BLaER1 treated with 17β-estradiol and CSF1 and Interleukin-3, amounts not matched to agents 10 nM and 100 nM (cell line): ENCODE measurements around the gene HASPIN.
"Not testable (repeated sequence)": the region's sequence is repeated elsewhere in the genome, so short reads cannot be mapped to it uniquely, and the experiment has no call there.

Source experiments
- H3K27ac ChIP-seq, 11 experiments: shearing (Covaris generic); formaldehyde crosslinking; 2 replicates each; pipeline ENCODE4 v1.8.1; 2022
- H3K27me3 ChIP-seq, 11 experiments: shearing (Covaris generic); formaldehyde crosslinking; 2 replicates each; pipeline ENCODE4 v1.8.1; 2022
- H3K36me3 ChIP-seq, 11 experiments: shearing (Covaris generic); formaldehyde crosslinking; 2 replicates each; pipeline ENCODE4 v1.8.1; 2022
- H3K4me1 ChIP-seq, 10 experiments: shearing (Covaris generic); formaldehyde crosslinking; 2 replicates each; pipeline ENCODE4 v1.8.1; 2022
- H3K4me2 ChIP-seq, 11 experiments: shearing (Covaris generic); formaldehyde crosslinking; 2 replicates each; pipeline ENCODE4 v1.8.1; 2022
- H3K4me3 ChIP-seq, 10 experiments: shearing (Covaris generic); formaldehyde crosslinking; 2 replicates each; pipeline ENCODE4 v1.8.1; 2022
- H3K9ac ChIP-seq, 11 experiments: shearing (Covaris generic); formaldehyde crosslinking; 2 replicates each; pipeline ENCODE4 v1.8.1; 2022
- H3K9me3 ChIP-seq, 11 experiments: shearing (Covaris generic); formaldehyde crosslinking; replicated peaks in 1 of 11; 2 replicates each; pipeline ENCODE4 v1.8.1; 2022
- H4K20me1 ChIP-seq, 11 experiments: shearing (Covaris generic); formaldehyde crosslinking; 2 replicates each; pipeline ENCODE4 v1.8.1; 2022
- Cebpa-rat ChIP-seq, 11 experiments: shearing (Covaris generic); IDR thresholded peaks; 2 replicates each; pipeline ENCODE4 v1.8.1; 2022

HASPIN gene

DNA sequence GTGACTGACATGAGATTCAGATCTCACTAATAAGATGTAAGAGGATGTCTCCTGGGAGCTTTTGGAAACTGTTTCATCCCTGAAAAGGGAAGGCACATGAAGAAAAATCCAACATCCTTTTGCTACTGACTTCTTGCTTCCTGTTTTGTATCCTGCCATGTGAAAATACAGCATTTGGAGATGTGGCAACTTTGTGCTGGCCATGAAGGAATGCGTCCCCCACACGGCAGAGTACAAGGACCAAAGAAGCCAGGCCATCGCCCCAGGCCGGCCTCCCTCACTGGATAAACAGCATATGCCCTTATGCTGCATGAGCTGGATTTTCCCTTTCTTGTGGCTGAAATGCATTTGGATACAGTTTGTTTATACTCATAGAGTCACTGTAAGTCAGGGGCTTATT is 5.5 kb upstream of the HASPIN start:
- no peak for TF ChIP-seq Cebpa-rat (IDR thresholded peaks at IDR 0.05)
- peaks cover 43 to 86% (median 76%) of the 10 kb centered on the region in 11 experiments for H3K36me3 ChIP-seq
- H3K9ac ChIP-seq: peak overlapping the region in 3 of 11 experiments; percentile 5 to 52 (median 37); a peak in 2 of 22 replicates
- H3K9me3 ChIP-seq: no peaks in the 10 kb centered on the region
- peak overlapping the region in 5 of 11 experiments; percentile 1 to 63 (median 41); a peak in 8 of 22 replicates for H3K4me2 ChIP-seq
- peaks cover 0 to 12% (median 0%) of the 10 kb centered on the region in 11 experiments; a peak in 3 of 22 replicates for H4K20me1 ChIP-seq
- H3K4me3 ChIP-seq: no peak overlapping the region
- H3K27me3 ChIP-seq: no peaks in the 10 kb centered on the region
- peak overlapping the region in 1 of 11 experiments; percentile 15; a peak in 1 of 22 replicates for H3K27ac ChIP-seq
- H3K4me1 ChIP-seq: peaks cover 36 to 60% (median 48%) of the 10 kb centered on the region in 10 experiments

- H3K9ac ChIP-seq: no peak overlapping the region
- peaks cover 40 to 75% (median 66%) of the 10 kb centered on the region in 11 experiments for H3K36me3 ChIP-seq
- no peaks in the 10 kb centered on the region for H3K27me3 ChIP-seq
- H3K27ac ChIP-seq: peak overlapping the region in 1 of 11 experiments; percentile 72; a peak in 1 of 22 replicates
- TF ChIP-seq Cebpa-rat (IDR thresholded peaks at IDR 0.05): no peak
- no peaks in the 10 kb centered on the region for H3K9me3 ChIP-seq
- H3K4me3 ChIP-seq: no peak overlapping the region
- H4K20me1 ChIP-seq: peaks cover 0 to 13% (median 0%) of the 10 kb centered on the region in 11 experiments; a peak in 5 of 22 replicates
- peaks cover 32 to 56% (median 44%) of the 10 kb centered on the region in 10 experiments for H3K4me1 ChIP-seq
- H3K4me2 ChIP-seq: peak overlapping the region in 4 of 11 experiments; percentile 69 to 78 (median 76); a peak in 6 of 22 replicates
Observed at GRCh38 chr17:3719265-3719664, 4.4 kb upstream of the HASPIN start.

GRCh38 chr17:3722716-3723115 is 987 bp upstream of the HASPIN start:
- Histone ChIP-seq H3K9ac (peak overlapping the region; percentile 84 to 97 (median 92)), H4K20me1 (peaks cover 0 to 47% (median 23%) of the 10 kb centered on the region in 11 experiments; a peak in 16 of 22 replicates), H3K4me1 (peaks cover 63 to 84% (median 75%) of the 10 kb centered on the region in 10 experiments), H3K4me3 (peak overlapping the region; percentile 77 to 99 (median 93)), H3K9me3 (no peaks in the 10 kb centered on the region), H3K36me3 (peaks cover 6 to 69% (median 52%) of the 10 kb centered on the region in 11 experiments; a peak in 21 of 22 replicates), H3K27me3 (no peaks in the 10 kb centered on the region), H3K4me2 (peak overlapping the region; percentile 91 to 99 (median 96)), H3K27ac (peak overlapping the region; percentile 82 to 92 (median 90); a peak in 20 of 22 replicates)
- no peak for TF ChIP-seq Cebpa-rat (IDR thresholded peaks at IDR 0.05)

- Histone ChIP-seq H3K36me3 (peaks cover 2 to 69% (median 52%) of the 10 kb centered on the region in 11 experiments; a peak in 20 of 22 replicates), H3K27me3 (no peaks in the 10 kb centered on the region), H3K9me3 (no peaks in the 10 kb centered on the region), H3K27ac (peak overlapping the region; percentile 82 to 92 (median 90)), H3K9ac (peak overlapping the region; percentile 84 to 97 (median 92)), H3K4me3 (peak overlapping the region; percentile 77 to 99 (median 93)), H3K4me2 (peak overlapping the region; percentile 91 to 99 (median 96)), H3K4me1 (peaks cover 58 to 80% (median 74%) of the 10 kb centered on the region in 10 experiments), H4K20me1 (peaks cover 0 to 51% (median 25%) of the 10 kb centered on the region in 11 experiments; a peak in 15 of 22 replicates)
- TF ChIP-seq Cebpa-rat (IDR thresholded peaks at IDR 0.05): no peak
Observed at GRCh38 chr17:3723188-3723555, 531 bp upstream of the HASPIN start.

DNA sequence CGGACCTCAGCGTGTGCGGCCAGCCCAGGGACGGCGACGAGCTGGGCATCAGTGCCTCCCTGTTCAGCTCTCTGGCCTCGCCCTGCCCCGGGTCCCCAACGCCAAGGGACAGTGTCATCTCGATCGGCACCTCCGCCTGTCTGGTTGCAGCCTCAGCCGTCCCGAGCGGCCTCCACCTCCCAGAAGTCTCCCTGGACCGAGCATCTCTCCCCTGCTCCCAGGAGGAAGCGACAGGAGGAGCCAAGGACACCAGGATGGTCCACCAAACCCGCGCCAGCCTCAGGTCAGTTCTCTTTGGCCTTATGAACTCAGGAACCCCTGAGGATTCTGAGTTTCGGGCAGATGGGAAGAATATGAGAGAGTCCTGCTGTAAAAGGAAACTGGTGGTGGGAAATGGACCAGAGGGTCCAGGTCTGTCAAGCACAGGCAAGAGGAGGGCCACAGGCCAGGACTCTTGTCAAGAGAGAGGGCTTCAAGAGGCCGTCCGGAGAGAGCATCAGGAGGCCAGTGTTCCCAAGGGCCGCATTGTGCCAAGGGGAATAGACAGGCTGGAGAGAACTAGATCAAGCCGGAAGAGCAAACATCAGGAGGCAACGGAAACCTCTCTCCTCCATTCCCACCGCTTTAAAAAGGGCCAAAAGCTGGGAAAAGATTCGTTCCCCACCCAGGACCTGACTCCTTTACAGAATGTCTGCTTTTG is 825 bp downstream of the HASPIN start:
- Histone ChIP-seq H3K9me3 (no peaks in the 10 kb centered on the region), H3K36me3 (peaks cover 0 to 67% (median 51%) of the 10 kb centered on the region in 11 experiments; a peak in 20 of 22 replicates), H3K4me2 (peak overlapping the region; percentile 83 to 98 (median 97)), H3K4me3 (peak overlapping the region; percentile 77 to 99 (median 93)), H3K27me3 (no peaks in the 10 kb centered on the region), H4K20me1 (peaks cover 0 to 54% (median 23%) of the 10 kb centered on the region in 11 experiments; a peak in 15 of 22 replicates), H3K9ac (peak overlapping the region; percentile 84 to 97 (median 92)), H3K4me1 (peaks cover 45 to 75% (median 69%) of the 10 kb centered on the region in 10 experiments), H3K27ac (peak overlapping the region in 10 of 11 experiments; percentile 82 to 92 (median 90); a peak in 20 of 22 replicates)
- no peak for TF ChIP-seq Cebpa-rat (IDR thresholded peaks at IDR 0.05)

GRCh38 chr17:3727041-3727440 is 3.3 kb downstream of the HASPIN start:
- Histone ChIP-seq H4K20me1 (peaks cover 0 to 49% (median 22%) of the 10 kb centered on the region in 11 experiments; a peak in 14 of 22 replicates), H3K4me3 (peak overlapping the region in 5 of 10 experiments; percentile 25 to 98 (median 92); a peak in 5 of 20 replicates), H3K4me1 (peaks cover 29 to 66% (median 52%) of the 10 kb centered on the region in 10 experiments), H3K9me3 (no peaks in the 10 kb centered on the region), H3K4me2 (peak overlapping the region; percentile 18 to 98 (median 96); a peak in 21 of 22 replicates), H3K36me3 (peaks cover 0 to 47% (median 41%) of the 10 kb centered on the region in 11 experiments; a peak in 15 of 22 replicates), H3K27me3 (no peaks in the 10 kb centered on the region), H3K9ac (peak overlapping the region in 9 of 11 experiments; percentile 17 to 97 (median 59); a peak in 11 of 22 replicates), H3K27ac (peak overlapping the region in 4 of 11 experiments; percentile 26 to 49 (median 38); a peak in 7 of 22 replicates)
- TF ChIP-seq Cebpa-rat (IDR thresholded peaks at IDR 0.05): no peak

GRCh38 chr17:3728099-3728498 is 4.4 kb downstream of the HASPIN start:
- H3K4me2 ChIP-seq: peak overlapping the region in 7 of 11 experiments; percentile 92 to 98 (median 97); a peak in 10 of 22 replicates
- H3K27me3 ChIP-seq, H3K4me3 ChIP-seq, H3K9ac ChIP-seq, H3K9me3 ChIP-seq: not testable (repeated sequence)
- peaks cover 0 to 47% (median 41%) of the 10 kb centered on the region in 11 experiments; a peak in 15 of 22 replicates for H3K36me3 ChIP-seq
- peaks cover 0 to 49% (median 22%) of the 10 kb centered on the region in 11 experiments; a peak in 14 of 22 replicates for H4K20me1 ChIP-seq
- peak overlapping the region in 1 of 11 experiments; percentile 48; a peak in 1 of 22 replicates for H3K27ac ChIP-seq
- peaks cover 19 to 64% (median 46%) of the 10 kb centered on the region in 10 experiments for H3K4me1 ChIP-seq

- Histone ChIP-seq H3K27ac (no peak overlapping the region), H3K4me2 (no peak overlapping the region), H3K36me3 (peaks cover 0 to 47% (median 41%) of the 10 kb centered on the region in 11 experiments; a peak in 15 of 22 replicates), H3K9ac (no peak overlapping the region), H3K27me3 (no peaks in the 10 kb centered on the region), H3K4me3 (no peak overlapping the region), H3K4me1 (peaks cover 13 to 57% (median 39%) of the 10 kb centered on the region in 10 experiments), H3K9me3 (no peaks in the 10 kb centered on the region), H4K20me1 (peaks cover 0 to 44% (median 14%) of the 10 kb centered on the region in 11 experiments; a peak in 14 of 22 replicates)
- TF ChIP-seq Cebpa-rat (IDR thresholded peaks at IDR 0.05): no peak
Observed at GRCh38 chr17:3729881-3730280, 6.2 kb downstream of the HASPIN start.
